ENCODE data around the gene RBM48. TPM values are rescaled to one million over a fixed set of nuclear protein-coding genes. Genes with fewer than 3 reads are reported as not detected.

RBM48 gene
- total RNA-seq, 4 donors from 2014 or later = 8.0 to 16.6 (median 12.1) TPM

DNA sequence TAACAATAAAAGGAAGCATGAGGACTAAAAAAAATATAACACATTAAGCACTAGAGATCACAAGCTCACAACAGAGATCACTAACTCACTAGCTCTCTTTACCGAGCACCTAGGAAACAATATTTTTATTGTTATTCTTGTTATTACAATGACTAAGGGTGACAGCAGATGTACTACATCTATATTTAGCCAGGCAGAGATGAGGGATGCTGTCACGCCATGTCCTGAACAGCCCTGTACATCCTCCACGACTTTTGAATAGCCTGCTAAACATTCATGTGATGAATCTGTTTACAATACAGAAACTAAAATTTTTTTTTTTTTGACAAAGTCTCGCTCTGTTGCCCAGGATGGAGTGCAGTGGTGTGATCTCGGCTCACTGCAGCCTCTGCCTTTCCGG lies 38.9 kb downstream of the RBM48 start:
- DNase-seq (ENCODE audit: low spot score) (no peak), ATAC-seq (ENCODE audit: low FRiP score) (no peak)
- TF ChIP-seq, protein P1, sequence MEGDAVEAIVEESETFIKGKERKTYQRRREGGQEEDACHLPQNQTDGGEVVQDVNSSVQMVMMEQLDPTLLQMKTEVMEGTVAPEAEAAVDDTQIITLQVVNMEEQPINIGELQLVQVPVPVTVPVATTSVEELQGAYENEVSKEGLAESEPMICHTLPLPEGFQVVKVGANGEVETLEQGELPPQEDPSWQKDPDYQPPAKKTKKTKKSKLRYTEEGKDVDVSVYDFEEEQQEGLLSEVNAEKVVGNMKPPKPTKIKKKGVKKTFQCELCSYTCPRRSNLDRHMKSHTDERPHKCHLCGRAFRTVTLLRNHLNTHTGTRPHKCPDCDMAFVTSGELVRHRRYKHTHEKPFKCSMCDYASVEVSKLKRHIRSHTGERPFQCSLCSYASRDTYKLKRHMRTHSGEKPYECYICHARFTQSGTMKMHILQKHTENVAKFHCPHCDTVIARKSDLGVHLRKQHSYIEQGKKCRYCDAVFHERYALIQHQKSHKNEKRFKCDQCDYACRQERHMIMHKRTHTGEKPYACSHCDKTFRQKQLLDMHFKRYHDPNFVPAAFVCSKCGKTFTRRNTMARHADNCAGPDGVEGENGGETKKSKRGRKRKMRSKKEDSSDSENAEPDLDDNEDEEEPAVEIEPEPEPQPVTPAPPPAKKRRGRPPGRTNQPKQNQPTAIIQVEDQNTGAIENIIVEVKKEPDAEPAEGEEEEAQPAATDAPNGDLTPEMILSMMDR (IDR thresholded peaks at IDR 0.05) = no peak

GRCh38 chr7:92569137-92569536 lies 40.5 kb downstream of the RBM48 start:
- TF ChIP-seq, protein P1 (IDR thresholded peaks at IDR 0.05) = no peak
- ATAC-seq (ENCODE audit: low FRiP score) (peak; percentile 48), DNase-seq (ENCODE audit: low spot score) (no peak)

DNA sequence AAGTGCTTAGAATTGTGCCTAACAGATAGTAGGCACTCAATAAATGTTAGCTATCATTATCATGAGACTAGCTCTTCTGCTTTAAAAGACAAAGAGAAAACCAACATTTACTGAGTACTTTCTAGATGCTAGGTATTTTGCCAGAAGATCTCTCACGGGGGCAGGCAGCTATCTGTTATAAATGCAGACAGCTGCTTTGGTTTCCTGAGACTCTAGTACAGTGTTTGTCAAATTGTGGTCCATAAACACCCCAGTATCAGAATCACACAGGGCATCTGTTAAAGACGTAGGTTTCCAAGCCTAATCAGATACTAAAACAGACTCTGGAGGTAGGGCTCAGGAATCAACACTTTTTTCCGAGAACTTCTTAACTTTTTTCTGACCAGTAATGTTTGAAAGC lies 47.7 kb downstream of the RBM48 start:
- no peak for DNase-seq (ENCODE audit: low spot score)
- TF ChIP-seq, protein P1 (IDR thresholded peaks at IDR 0.05) = no peak
- no peak for ATAC-seq (ENCODE audit: low FRiP score)

- ATAC-seq (ENCODE audit: low FRiP score) (no peak), DNase-seq (ENCODE audit: low spot score) (no peak)
- TF ChIP-seq, protein P1 (IDR thresholded peaks at IDR 0.05) = no peak
These were observed 54.4 kb downstream of the RBM48 start for GRCh38 chr7:92582948-92583347.

DNA sequence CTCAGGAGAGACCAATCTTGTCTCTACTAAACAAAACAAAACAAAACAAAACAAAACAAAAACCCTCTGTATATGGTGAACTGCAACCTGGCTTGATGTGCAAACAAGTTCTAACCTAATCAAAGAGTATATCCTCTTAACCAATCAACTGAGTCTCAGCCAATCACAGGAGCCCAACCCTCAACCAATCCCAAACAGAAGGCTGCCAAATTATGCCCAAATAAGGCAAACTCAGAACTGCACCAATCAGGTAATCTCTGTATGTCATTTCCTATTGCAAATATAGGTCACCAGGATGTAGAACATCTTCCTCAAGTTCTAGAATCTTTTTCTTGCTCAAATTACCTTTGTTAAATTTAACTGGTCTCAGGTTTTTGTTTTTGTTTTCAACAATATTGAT lies 56.4 kb downstream of the RBM48 start:
- TF ChIP-seq, protein P1 (IDR thresholded peaks at IDR 0.05) = no peak
- ATAC-seq (ENCODE audit: low FRiP score) = no peak

DNA sequence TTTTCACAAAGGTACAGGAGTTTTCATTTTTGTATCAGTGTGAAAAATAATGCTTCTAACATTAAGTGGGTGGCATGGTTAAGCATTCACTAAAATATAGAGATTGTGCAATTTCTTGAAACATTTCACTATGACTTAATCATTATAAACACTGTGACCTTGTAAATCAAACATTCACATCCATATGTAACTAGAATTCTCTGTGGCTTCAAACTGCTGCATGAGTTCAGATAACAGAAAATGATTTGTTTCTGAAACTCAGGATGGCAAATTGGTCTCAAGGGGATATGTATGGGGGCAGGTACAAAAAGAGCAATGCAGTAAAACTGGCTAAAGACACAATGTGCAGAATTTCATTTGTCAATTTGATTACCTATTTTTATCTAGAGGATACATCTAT lies 57.8 kb downstream of the RBM48 start:
- ATAC-seq (ENCODE audit: low FRiP score) (no peak), DNase-seq (ENCODE audit: low spot score) (no peak)
- TF ChIP-seq, protein P1 (IDR thresholded peaks at IDR 0.05) = no peak

More for the DNA sequence above, 56.4 kb downstream of the RBM48 start:
- no peak for DNase-seq (ENCODE audit: low spot score)

GRCh38 chr7:92586841-92587240 lies 58.2 kb downstream of the RBM48 start:
- no peak for ATAC-seq (ENCODE audit: low FRiP score)
- TF ChIP-seq, protein P1 (IDR thresholded peaks at IDR 0.05) = no peak
- no peak for DNase-seq (ENCODE audit: low spot score)

Other genes starting within 250 kb of the RBM48 start
- gene GATAD1, start 81.3 kb upstream of the RBM48 start, total RNA-seq = 10 to 100 TPM; 18.1 to 55.5 (median 28.4) TPM
- not detected for gene ERVW-1, start 50.8 kb upstream of the RBM48 start, total RNA-seq
- 10 to 100 TPM in 3 of 4 donors, 1 to 10 TPM in 1; 9.8 to 23.5 (median 14.3) TPM for gene PEX1, start 275 bp upstream of the RBM48 start, total RNA-seq
- gene FAM133B, start 61.6 kb downstream of the RBM48 start, total RNA-seq = 10 to 100 TPM; 16.6 to 36.7 (median 24.2) TPM